SHP77 (cell line): ENCODE results near the gene ROR1.
A peak's percentile ranks its signal among the peaks of the same experiment; 100 is the strongest.

Source experiments
- DNase-seq, 2 experiments: peaks; one replicate each; lab custom pipeline; 2025; lab: John Stamatoyannopoulos, UW

ROR1 gene

DNA sequence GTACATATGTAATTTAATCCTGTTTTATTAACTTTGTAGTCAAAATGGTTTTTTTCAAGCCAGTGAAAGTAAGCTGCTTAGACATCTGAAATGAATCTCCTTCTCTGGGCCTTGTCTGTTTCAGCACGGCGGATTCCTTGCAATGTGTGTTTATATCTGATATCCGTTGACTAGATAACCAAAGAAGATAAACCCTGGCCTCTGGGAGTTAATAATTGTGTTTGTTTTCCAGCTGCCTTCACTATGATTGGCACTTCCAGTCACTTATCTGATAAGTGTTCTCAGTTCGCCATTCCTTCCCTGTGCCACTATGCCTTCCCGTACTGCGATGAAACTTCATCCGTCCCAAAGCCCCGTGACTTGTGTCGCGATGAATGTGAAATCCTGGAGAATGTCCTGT, 366.1 kb downstream of the ROR1 start:
- DNase-seq: no peak

DNA sequence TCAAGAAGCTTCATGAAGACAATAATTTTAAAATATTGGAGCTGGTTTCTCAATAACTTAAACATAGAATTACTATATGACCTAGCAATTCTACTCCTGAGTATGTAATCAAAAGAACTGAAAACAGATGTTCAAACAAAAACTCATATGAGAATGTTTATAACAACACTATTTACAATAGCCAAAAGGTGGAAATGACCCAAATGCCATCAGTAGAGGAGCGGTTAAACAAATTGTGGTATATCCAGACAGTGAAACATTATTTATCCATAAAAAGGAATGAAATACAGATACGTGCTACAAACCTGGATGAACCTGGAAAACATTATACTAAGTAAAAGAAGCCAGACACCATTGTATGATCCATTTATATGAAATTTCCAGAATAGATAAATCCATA, 366.8 kb downstream of the ROR1 start:
- no peak for DNase-seq

DNA sequence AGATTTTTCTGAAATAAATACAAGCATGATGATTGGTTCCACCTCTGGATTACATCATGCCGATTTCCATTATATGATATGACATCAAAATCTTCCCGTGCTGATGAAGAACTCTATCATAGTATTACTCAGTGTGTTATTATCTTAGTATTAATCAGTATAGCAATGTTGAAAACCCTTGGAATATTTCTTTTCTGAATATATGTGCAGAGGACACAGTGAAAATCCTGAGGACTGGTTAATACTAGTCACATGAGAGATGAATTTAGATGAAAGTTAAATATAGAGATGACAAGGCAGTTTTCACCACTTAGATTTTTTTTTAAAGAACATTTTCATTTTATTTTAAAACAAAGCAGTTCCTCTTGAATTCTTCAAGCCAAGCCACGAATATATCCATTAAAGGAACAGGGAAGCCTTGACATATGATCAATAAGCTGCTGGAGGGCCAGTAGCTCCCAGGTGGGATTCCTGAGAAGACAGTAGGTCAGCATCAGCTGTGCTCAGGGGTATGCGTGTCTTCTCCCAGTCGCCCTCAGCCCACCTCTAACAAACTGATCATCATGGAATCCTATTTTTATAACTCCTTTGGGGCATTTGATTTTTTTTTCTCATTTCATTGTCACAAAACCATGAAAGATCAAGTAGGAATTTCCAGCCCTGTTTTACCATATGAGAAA, 373.4 kb downstream of the ROR1 start:
- DNase-seq: no peak

DNA sequence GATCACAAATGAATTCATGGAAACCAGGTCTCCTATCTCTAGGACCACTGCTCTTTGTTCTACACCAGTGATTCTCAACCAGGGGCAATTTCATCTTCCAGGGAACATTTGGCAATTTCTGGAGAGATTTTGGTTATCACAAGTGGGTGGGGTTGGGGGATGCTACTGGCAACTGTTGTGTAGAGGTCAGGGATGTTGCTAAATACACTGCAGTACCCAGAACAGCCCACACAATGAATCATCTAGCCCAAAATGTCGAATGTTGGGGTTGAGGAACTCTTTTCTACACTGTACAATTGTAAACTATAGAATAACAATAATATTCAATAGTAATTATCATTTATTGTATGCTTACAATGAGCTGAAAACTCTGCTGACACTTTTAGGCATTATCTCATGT, 373.9 kb downstream of the ROR1 start:
- DNase-seq: no peak

DNA sequence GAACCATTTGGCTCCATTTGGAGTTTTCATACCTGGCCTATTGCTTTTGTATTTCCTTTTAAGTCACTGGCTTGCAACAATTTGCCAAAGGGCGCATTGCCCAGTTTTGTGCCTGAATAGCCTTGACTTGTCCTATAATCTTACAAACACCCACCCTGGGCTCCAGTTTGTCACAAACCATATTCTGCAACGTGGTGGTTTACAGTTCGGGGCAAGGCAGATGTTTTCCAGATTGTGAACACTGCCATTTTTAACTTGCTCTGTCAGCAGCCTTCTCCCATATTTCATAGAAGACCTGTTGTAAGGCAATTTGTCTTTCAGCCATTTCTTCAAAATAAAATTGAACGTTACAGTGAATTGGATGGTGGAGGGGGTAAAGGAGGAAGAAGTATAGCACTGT, 376.4 kb downstream of the ROR1 start:
- no peak for DNase-seq

DNA sequence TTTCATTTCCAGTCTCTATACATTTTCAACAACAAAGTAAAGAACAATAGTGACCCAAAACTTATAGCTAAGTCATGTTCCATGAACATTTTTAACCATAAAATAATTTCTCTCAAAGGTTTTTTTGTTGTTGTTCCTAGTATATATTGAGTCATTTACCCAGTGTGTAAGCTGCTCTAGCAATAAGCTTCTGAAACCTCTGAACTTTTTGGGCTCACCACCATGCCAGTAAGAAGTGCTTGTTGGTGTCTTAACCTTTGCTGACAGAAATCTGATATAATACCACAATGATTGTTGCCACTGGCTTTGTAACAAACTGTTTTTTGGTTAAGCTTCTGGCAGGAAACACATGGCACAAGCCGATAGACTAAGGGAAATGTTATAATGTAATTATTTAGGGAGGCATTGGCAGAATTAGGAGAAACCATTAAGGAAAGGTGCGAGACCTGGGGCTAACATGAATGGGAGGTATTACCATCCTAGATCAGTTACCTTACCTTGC, 377.0 kb downstream of the ROR1 start:
- DNase-seq: no peak

DNA sequence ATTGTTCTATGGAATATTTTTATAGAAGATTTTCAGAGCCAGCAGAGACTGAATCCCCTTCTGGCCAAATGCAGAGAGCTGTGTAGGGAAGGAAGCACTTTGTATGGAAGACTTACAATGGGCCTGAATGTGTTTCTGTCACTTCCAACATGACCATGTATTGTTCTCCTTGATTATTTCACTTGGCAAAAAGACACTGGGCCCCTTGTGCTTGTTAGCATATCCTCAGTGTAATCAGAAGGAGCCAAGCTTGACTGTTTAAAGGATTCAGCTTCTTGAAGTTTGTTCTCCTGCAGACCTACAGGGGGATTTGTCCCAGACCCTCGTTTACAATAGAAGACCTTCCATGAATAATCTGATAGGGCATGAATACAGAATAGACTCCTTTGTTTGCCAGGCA, 381.5 kb downstream of the ROR1 start:
- no peak for DNase-seq

DNA sequence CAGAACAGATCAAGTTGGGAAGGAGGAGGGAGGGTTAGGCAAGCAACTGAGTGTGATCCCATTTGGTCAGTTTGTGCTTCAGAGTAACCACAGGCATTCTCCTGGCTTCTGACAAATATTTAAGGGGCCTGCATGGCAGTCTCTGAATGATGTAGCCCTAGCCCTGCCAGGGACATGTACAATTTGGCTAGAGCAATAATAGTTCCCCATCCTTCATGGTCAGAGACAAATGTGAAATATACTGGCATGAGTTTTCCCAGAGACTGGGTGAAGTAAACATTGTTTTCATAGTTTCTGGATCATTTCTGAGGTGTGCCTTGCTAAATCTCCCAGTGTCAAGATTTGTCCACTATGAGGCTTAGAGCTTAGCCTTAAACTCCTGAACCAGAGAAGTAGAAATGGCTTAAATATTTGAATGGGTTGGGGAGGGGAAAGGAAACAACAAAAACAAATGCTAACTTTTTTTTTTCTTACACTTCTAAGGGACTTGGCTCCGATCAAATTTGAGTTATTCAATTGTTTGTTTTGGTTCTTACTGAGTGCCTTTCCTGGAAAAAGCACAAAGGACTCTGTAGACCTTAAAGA, 387.6 kb downstream of the ROR1 start:
- DNase-seq: no peak

DNA sequence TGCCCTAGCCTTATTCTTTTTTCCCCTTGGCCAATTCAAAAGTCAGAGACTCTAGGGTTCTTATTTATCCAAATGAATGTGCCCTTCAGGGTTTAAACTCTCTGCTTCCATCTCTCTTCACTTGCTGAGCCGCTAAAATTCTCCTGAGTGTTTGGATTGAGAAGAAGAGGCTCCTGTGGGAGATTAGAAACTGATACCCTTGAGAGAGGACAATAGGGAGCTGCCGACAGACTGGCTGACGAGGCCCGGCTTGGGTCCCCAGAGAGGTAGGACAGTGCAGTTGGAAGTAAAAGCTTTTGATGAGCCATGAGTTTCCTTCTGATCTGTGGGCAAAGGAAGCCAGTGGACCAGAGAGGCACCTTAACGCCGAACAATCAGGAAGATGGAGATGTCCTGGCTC, 388.3 kb downstream of the ROR1 start:
- DNase-seq: no peak

DNA sequence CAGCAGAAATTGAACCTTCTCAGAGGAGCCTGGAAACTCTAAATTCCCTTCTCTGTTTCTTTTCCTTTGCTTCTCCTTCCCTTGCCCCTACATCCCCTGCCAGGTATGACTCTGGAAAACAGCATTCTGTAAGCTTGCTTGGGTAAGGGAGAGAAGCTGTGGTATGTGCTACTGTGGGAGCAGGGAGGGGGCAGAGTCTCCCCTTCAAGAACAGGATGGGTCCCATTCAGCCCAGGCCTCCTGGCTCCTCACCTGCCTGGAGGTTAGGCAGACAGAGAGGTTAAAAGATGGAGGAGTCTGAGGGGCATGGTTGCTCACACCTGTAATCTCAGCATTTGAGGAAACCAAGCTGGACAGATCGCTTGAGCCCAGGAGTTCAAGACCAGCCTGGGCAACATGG, 389.0 kb downstream of the ROR1 start:
- no peak for DNase-seq

DNA sequence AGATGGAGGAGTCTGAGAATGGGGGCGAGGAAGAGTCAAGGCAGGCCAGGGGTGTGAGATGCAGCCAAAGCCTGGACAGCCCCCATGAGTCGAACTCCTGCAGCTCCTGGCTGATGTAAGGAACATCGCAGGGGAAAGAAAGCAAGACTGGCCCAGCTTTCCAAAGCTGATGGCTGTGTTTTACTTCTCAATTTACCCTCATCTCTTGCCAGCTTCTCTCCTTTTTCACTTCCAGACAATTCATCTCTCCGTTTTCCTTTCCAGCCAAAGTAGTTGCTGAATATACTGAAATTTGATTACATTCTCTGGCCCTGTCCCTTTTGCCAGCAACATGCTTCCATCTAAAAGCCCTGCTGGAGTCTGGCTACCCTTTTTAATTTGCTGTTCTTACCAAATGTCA, 389.6 kb downstream of the ROR1 start:
- no peak for DNase-seq

DNA sequence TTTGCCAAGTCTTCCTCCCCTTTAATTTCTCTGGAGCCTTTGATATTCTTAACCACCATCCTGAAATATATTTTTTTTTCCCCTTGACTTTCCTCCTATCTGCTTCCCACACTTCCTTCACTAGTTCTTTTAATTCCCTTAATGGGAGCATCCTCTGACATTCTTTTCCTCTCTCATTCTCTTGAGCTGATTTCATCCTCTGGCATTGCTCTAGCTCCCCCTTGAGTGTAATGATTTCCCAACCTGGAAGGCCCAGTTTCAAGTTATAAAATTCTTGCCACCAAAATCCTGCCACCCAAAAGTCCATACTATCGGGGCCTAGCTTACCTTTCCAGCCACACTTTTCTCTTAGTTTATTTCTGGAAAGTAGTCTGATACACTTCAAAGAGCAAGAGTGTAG, 390.2 kb downstream of the ROR1 start:
- no peak for DNase-seq

DNA sequence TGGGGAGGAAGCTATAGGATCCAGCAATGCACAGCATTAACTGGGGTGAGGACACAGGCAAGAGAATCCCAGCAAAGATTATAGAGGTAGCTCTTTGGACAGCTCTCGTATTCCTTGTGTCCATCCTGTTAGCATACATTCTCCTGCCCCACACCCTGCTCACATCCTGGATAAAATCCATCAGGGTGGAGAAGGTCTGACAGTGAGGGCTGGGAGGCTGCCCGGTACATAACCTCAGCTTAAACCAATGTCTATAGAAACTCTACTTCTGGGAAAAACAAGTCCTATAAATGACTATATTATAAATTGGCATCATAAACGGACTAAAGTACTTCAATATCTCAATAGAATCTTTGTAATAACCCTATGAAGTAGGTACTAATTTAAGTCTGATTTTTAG, 392.8 kb downstream of the ROR1 start:
- DNase-seq: no peak

DNA sequence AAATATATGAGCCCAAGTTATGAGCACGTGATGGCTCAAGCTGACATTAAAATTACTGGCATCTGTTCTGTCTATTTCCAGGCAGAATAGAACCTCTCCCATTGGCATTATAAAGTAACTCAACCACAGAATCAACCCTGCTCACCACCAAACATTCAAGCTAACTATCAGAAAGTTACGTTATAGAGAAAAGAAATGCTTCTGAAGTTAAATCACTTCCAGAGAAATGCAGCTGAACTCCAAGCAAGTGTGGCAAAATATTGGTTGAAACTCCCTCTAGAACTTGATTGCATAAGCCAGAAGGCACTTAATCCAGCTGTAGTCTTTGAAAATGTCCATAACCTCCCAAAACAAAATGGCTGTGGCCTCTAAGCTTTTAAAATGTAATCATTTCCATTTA, 393.4 kb downstream of the ROR1 start:
- DNase-seq: no peak

DNA sequence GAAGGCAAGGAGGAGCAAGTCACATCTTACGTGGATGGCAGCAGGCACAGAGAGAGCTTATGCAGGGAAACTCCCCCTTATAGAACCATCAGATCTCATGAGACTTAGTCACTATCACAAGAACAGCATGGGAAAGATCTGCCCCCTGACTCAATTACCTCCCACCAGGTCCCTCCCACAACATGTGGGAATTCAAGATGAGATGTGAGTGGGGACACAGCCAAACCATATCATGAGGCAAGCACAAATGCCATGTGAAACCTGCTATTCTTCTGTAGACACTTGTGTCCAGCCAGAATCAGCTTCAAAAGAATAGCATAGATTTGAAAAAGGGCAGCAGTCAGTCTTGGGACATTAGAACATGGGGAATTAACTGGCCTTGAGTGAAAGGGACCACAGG, 397.4 kb downstream of the ROR1 start:
- DNase-seq: no peak

DNA sequence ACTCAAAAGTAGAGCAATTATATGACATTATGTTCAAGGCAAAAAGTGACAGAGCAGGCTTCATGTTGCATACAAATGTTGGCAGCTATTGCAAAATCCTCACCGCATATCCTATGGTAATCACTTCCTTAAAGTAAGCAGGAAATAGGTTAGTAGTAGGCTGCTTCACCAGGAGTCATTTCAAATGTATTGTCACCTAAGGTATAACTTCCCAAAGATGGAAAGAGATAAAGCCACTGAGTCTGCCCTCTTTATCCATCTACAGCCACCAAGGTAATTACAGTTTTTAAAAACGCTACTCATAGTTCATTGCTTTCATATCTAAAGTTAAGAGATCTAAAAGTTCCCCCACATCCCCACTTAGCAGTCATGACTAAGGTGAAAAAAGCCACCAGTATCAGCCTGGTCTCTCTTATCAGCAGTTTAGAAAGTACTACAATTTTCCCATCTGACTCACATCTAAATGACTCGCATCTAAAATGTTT, 398.0 kb downstream of the ROR1 start:
- DNase-seq: no peak

DNA sequence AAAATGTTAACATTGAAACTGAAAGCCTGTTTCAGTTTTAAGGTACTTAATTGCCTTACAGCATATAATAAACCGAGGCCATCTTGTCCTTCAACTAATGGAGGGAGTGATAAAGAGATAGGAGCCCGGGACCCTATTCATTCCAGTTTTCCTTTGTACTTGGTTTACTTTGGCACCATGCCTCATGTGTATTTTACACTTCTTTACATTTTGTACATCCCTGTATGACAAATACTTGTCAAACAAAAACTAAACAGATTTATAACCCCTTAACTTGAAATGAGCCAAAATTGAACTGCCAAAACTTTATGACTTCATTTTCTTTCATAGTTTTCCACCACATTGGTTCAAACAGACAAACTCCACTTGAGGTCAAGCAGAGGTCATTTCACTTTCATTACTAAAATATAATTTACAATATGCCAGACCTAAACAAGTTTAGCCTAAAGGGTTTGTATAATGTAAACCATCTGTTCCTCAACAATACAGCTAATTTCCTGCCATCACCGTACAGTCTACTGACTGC, 398.7 kb downstream of the ROR1 start:
- peak; percentile 34 to 46 for DNase-seq

DNA sequence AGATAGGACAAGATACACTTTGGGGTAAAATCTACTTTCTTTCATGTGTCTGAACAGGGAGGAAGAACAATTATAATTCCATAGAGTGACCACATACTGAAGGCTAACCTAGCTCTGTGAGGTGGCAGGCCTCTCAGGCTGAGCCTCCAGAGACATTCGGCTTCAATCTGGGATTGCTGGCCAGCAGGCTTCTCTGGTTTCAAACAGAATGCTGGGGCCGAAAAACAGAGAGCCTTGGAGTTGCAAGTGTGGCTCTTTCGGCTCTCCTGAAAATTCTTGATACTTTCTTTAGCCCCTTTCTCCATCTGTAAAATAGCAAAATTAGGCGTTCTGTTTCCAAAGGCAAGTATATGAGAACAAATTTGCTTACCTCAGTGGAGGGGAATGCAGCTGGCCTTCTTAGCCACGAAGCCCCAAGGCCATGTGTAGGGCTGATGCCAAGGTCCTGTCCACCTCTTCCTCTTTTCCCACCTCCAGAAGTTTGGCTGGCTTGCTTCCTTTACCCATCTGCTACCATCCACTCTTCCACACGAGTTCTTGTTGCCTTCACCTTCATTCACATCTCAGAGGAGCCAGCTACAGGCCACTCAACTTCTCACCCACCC, 399.6 kb downstream of the ROR1 start:
- DNase-seq: no peak

DNA sequence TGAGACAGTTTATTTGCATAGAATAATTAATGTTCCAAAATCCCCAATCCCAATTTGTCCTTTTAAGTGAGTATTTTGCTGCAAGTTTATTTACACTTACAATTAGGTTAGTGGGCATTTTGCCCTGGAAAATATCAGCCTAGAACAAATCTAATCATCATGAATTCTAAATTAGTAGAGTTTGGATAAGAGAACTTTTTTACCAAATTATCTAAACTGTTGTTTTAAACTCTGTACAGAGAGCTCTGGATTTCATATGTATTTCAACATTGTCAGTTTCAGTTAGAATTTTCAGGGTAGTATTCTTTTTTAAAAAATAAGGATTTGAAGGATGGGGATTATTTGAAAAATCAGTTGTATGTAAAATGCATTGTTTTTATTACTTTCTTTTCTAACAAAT, 401.8 kb downstream of the ROR1 start:
- no peak for DNase-seq

DNA sequence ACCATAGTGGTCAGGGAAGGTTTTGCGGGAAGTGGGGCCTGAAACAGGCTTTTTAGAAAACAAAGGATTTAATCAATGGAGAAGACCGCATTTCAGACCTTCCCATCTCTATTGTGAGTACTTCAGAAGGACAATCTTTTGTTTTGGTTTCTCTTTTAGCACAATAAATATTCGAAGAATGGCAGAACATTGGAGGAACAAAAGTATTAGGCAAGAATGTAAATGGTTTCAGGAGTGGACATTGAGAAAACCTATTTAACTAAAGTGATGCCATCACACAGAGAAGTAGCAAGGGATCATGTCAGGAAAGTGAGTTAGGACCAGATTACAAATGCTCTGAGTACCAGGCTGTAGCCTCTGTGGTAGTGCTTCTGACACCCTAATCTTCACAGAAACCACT, 402.8 kb downstream of the ROR1 start:
- no peak for DNase-seq

DNA sequence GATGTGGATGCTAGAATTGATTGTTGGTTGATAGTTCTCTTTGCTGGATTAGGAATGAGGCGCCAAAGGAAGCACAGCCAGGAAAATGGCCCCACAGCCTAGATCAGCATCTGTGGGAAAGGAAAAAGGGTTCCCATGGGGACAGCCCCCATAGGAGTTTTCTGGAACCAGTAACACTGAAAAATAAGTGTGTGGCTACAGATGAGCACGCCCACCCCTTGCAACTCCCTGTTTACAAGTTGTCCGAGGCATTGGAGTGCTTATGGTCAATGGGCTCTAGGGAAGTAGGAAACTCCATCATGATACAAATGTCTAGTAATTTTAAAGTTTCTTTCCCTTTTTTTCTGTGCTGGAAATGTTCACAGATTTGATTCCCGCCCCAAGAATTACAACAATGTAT, 405.8 kb downstream of the ROR1 start:
- DNase-seq: no peak

DNA sequence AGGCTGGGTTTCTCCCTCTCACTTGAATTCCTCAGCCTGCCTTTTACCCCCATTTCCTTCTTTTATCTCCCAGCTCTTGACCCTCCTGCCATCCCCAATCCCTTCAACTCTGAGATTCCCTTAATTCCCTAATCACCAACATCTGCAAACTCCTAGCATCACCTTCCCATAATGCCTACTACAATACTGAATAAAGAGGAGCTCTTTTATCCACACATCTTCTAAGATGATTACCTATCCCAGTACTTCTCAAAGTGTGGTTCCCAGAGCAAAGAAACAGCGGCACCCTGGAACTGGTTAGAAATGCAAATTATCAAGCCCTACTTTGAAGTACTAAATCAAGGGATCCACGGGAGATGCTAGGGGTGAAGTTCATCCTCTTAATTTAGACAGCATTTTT, 408.4 kb downstream of the ROR1 start:
- no peak for DNase-seq

DNA sequence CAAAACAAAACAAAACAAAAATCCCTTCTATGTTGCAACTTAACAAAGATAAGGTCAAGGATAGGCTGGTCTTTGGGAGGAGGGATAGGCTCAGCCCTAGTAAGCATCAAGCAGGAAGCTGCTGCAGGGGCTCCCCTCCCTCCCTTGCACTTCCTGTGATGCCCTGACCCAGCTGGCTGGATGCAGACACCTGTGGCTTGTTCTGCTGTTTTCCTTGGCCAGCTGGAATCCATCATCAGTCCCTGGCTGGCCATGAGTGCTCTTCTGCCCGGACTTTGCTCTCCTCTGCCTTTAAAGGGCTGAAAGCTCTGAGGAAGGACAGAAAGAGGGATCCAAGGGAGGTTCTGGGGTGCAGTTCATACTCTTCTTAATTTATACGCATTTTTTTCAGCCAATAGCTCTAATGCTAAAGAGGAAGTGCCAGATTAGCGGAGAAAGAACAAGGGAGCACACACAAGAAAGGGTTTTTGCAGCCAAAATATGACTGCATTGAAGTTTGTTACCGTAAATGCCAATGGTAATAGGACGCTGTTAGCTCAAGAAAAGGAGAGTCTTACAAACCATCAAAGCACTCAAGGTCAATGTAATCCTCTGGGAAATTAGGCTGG, 409.7 kb downstream of the ROR1 start:
- DNase-seq: peak; percentile 54 to 77
